Spleen (tissue), 7 donors: ENCODE measurements around the gene FAM219A.

Source experiments
- POLR2A ChIP-seq, 3 donors: fragments of 450-650 bp; IDR thresholded peaks; one replicate each; pipeline ENCODE4 v1.5.1; 2017; ENCODE audit warnings: antibody characterized with exemption in 3 of 3, mild to moderate bottlenecking in 1 of 3
- TF ChIP-seq, protein P1 (sequence below), 11 experiments: fragments of 200-600 bp in 7 of 11; fragments of 450-650 bp in 4 of 11; sonication (generic) in 4 of 11; IDR thresholded peaks in 8 of 11; conservative IDR thresholded peaks in 3 of 11; 1 replicate in 7 of 11; 2 replicates in 4 of 11; pipeline versions ENCODE4 v1.4.0 to v1.8.0; 2016 to 2021; ENCODE audit warnings: antibody characterized with exemption in 11 of 11, inconsistent platforms in 4 of 11, mild to moderate bottlenecking in 1 of 11
- donor health status: DM: no; HTN: no; CAD: no; lungs with moderate emphysema.
- donor health status: DM: no; HTN: no; CAD: no.
- donor health status: DM: no; HTN: no; CAD: no.

GRCh38 chr9:34459941-34460340 is 1.6 kb upstream of the FAM219A start:
- TF ChIP-seq POLR2A (IDR thresholded peaks at IDR 0.05) = no peak
- TF ChIP-seq, protein P1, sequence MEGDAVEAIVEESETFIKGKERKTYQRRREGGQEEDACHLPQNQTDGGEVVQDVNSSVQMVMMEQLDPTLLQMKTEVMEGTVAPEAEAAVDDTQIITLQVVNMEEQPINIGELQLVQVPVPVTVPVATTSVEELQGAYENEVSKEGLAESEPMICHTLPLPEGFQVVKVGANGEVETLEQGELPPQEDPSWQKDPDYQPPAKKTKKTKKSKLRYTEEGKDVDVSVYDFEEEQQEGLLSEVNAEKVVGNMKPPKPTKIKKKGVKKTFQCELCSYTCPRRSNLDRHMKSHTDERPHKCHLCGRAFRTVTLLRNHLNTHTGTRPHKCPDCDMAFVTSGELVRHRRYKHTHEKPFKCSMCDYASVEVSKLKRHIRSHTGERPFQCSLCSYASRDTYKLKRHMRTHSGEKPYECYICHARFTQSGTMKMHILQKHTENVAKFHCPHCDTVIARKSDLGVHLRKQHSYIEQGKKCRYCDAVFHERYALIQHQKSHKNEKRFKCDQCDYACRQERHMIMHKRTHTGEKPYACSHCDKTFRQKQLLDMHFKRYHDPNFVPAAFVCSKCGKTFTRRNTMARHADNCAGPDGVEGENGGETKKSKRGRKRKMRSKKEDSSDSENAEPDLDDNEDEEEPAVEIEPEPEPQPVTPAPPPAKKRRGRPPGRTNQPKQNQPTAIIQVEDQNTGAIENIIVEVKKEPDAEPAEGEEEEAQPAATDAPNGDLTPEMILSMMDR (IDR thresholded peaks at IDR 0.05 in 8 of 11, conservative IDR thresholded peaks at IDR 0.05 in 3 of 11) = no peak
